ENCODE results near the gene ITGB7. TPM values are rescaled to one million over a fixed set of nuclear protein-coding genes. Genes with fewer than 3 reads are reported as not detected.

Gene ITGB7
- total and polyA plus RNA-seq, 9 of the 15 experiments (the other 6 are each of a cell fraction or from before 2014, with no cell fraction given) = 0.06 to 2.0 (median 0.67) TPM

DNA sequence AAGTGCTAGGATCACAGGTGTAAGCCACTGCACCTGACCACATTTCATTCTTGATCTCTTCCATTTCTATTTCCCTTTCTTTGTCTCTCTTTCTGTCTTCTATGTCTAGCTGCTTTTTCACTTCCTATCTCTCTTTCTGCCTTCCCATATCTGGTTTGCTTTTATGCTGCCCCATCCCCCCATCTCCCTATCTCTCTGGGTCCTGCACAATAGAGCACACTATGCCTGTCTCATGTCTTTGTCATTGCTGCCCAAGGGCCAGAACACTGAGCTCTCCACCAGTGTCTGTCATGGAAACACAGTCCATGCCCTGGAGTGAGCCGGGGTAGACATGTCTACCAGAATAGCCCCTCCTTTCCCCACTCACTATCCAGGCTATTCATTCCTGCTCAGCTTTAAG is 37.3 kb upstream of the ITGB7 start:
- Histone ChIP-seq H4K20me1 (replicated peaks; ENCODE audit: control insufficient read depth, insufficient read depth, low read length) (no peaks in the 10 kb centered on the region), H3K4me3 (no peak overlapping the region), H3K9ac (ENCODE audit: insufficient read depth in 1 of 2, low read depth in 2 of 2, low read length in 2 of 2) (peak overlapping the region; percentile 43 to 81; a peak in 3 of 4 replicates), H3K27me3 (ENCODE audit: control insufficient read depth in 2 of 2, insufficient read depth in 2 of 2, low read length in 2 of 2) (no peaks in the 10 kb centered on the region), H3K36me3 (ENCODE audit: control insufficient read depth, insufficient read depth, low read length) (no peaks in the 10 kb centered on the region), H2AFZ (ENCODE audit: low read depth, low read length) (peak overlapping the region; percentile 90), H3K27ac (ENCODE audit: extremely low read depth, low read depth, low read length) (peak overlapping the region; percentile 43), H3K9me3 (replicated peaks; ENCODE audit: control insufficient read depth, insufficient read depth, low read depth, low read length) (no peaks in the 10 kb centered on the region), H3K4me1 (replicated peaks in 1 of 2; ENCODE audit: control insufficient read depth in 2 of 2, insufficient read depth in 2 of 2, low read length in 2 of 2) (peaks cover 14 to 24% of the 10 kb centered on the region in 2 experiments; a peak in 4 of 5 replicates), H3K9me1 (ENCODE audit: control insufficient read depth, insufficient read depth, low read length) (no peaks in the 10 kb centered on the region), H3K4me2 (ENCODE audit: insufficient read depth, low read length) (peak overlapping the region; percentile 71), H3K79me2 (ENCODE audit: control insufficient read depth, insufficient read depth, low read length) (no peaks in the 10 kb centered on the region)
- CTCF ChIA-PET (ENCODE audit: low intra/inter-chr PET ratio) = no interaction called here
- POLR2A ChIA-PET = interaction anchor here (0.6 to 2.3 kb wide), 4 partner anchors 10 to 24 kb away, joined by 3 to 10 read pairs (median 6); partner anchors contain the start of gene ESPL1
- FAIRE-seq (peak; percentile 90), ATAC-seq (peak; percentile 78), DNase-seq (ENCODE audit: extremely low read depth in 1 of 4, low spot score in 3 of 4) (peak; percentile 52 to 79 (median 60))
- 7% methylated on average over 1 of the region's 1 CpG for WGBS (ENCODE audit: insufficient coverage, low coverage, missing lambda C conversion rate)
- intact Hi-C loops (cut with micrococcal nuclease) (no loop called here), in situ Hi-C loops (cut with MboI) (no loop called here)
- BruUV-seq (replicated peaks) = no TSS peak
- TF ChIP-seq, protein P1, sequence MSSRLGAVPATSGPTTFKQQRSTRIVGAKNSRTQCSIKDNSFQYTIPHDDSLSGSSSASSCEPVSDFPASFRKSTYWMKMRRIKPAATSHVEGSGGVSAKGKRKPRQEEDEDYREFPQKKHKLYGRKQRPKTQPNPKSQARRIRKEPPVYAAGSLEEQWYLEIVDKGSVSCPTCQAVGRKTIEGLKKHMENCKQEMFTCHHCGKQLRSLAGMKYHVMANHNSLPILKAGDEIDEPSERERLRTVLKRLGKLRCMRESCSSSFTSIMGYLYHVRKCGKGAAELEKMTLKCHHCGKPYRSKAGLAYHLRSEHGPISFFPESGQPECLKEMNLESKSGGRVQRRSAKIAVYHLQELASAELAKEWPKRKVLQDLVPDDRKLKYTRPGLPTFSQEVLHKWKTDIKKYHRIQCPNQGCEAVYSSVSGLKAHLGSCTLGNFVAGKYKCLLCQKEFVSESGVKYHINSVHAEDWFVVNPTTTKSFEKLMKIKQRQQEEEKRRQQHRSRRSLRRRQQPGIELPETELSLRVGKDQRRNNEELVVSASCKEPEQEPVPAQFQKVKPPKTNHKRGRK (tag; IDR thresholded peaks at IDR 0.05) = no peak
- TF ChIP-seq NR1H2 (CRISPR knock-in tag; IDR thresholded peaks at IDR 0.05) = no peak
- no peak for TF ChIP-seq ZNF324 (CRISPR knock-in tag; IDR thresholded peaks at IDR 0.05)
- TF ChIP-seq NR2C1 (IDR thresholded peaks at IDR 0.05) = no peak
- no peak for TF ChIP-seq NR2C1 (tag; IDR thresholded peaks at IDR 0.05)
- peak; percentile 72 for TF ChIP-seq NFRKB (IDR thresholded peaks at IDR 0.05; ENCODE audit: low read depth)
- TF ChIP-seq POLR3A (IDR thresholded peaks at IDR 0.05; ENCODE audit: borderline replicate concordance, extremely low read depth, insufficient read depth, insufficient read length) = no peak
- TF ChIP-seq, protein P2, sequence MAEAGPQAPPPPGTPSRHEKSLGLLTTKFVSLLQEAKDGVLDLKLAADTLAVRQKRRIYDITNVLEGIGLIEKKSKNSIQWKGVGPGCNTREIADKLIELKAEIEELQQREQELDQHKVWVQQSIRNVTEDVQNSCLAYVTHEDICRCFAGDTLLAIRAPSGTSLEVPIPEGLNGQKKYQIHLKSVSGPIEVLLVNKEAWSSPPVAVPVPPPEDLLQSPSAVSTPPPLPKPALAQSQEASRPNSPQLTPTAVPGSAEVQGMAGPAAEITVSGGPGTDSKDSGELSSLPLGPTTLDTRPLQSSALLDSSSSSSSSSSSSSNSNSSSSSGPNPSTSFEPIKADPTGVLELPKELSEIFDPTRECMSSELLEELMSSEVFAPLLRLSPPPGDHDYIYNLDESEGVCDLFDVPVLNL (CRISPR knock-in tag; IDR thresholded peaks at IDR 0.05; ENCODE audit: low read depth) = no peak
- no peak for TF ChIP-seq ZNF146 (CRISPR knock-in tag; IDR thresholded peaks at IDR 0.05; ENCODE audit: unreplicated experiment)
- TF ChIP-seq CREB1 (IDR thresholded peaks at IDR 0.05) = no peak
- TF ChIP-seq CREB1 (CRISPR knock-in tag; IDR thresholded peaks at IDR 0.05) = no peak
- TF ChIP-seq, protein P3, sequence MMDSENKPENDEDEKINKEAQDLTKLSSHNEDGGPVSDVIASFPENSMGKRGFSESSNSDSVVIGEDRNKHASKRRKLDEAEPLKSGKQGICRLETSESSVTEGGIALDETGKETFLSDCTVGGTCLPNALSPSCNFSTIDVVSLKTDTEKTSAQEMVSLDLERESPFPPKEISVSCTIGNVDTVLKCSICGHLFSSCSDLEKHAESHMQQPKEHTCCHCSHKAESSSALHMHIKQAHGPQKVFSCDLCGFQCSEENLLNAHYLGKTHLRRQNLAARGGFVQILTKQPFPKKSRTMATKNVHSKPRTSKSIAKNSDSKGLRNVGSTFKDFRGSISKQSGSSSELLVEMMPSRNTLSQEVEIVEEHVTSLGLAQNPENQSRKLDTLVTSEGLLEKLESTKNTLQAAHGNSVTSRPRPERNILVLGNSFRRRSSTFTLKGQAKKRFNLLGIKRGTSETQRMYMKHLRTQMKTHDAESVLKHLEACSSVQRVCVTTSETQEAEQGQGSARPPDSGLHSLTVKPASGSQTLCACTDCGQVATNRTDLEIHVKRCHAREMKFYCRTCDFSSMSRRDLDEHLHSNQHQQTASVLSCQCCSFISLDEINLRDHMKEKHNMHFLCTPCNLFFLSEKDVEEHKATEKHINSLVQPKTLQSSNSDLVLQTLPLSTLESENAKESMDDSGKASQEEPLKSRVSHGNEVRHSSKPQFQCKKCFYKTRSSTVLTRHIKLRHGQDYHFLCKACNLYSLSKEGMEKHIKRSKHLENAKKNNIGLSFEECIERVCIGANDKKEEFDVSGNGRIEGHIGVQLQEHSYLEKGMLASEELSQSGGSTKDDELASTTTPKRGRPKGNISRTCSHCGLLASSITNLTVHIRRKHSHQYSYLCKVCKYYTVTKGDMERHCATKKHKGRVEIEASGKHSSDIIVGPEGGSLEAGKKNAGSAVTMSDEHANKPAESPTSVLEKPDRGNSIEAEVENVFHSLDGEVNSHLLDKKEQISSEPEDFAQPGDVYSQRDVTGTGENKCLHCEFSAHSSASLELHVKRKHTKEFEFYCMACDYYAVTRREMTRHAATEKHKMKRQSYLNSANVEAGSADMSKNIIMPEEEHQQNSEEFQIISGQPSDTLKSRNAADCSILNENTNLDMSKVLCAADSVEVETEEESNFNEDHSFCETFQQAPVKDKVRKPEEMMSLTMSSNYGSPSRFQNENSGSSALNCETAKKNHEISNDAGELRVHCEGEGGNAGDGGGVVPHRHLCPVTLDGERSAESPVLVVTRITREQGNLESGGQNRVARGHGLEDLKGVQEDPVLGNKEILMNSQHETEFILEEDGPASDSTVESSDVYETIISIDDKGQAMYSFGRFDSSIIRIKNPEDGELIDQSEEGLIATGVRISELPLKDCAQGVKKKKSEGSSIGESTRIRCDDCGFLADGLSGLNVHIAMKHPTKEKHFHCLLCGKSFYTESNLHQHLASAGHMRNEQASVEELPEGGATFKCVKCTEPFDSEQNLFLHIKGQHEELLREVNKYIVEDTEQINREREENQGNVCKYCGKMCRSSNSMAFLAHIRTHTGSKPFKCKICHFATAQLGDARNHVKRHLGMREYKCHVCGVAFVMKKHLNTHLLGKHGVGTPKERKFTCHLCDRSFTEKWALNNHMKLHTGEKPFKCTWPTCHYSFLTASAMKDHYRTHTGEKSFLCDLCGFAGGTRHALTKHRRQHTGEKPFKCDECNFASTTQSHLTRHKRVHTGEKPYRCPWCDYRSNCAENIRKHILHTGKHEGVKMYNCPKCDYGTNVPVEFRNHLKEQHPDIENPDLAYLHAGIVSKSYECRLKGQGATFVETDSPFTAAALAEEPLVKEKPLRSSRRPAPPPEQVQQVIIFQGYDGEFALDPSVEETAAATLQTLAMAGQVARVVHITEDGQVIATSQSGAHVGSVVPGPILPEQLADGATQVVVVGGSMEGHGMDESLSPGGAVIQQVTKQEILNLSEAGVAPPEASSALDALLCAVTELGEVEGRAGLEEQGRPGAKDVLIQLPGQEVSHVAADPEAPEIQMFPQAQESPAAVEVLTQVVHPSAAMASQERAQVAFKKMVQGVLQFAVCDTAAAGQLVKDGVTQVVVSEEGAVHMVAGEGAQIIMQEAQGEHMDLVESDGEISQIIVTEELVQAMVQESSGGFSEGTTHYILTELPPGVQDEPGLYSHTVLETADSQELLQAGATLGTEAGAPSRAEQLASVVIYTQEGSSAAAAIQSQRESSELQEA (IDR thresholded peaks at IDR 0.05; ENCODE audit: low read depth) = no peak
- TF ChIP-seq ZC3H8 (IDR thresholded peaks at IDR 0.05) = no peak
- TF ChIP-seq ZNF436 (CRISPR knock-in tag; IDR thresholded peaks at IDR 0.05) = no peak
